ENCODE measurements around the gene PLXNC1. TPM values are rescaled to one million over a fixed set of nuclear protein-coding genes. Genes with fewer than 3 reads are reported as not detected.

PLXNC1 gene
- total RNA-seq, 1 donor from 2014 or later = 8.3 TPM

GRCh38 chr12:94143438-94143837, 4.9 kb upstream of the PLXNC1 start:
- Mint-ChIP-seq H3K27me3 (peaks cover 53% of the 10 kb centered on the region), H3K27ac (no peak overlapping the region), H3K9me3 (no peaks in the 10 kb centered on the region), H3K36me3 (no peaks in the 10 kb centered on the region), H3K4me3 (no peak overlapping the region), H3K4me1 (ENCODE audit: unreplicated experiment) (peaks cover 13% of the 10 kb centered on the region)
- DNase-seq (ENCODE audit: extremely low spot score, unreplicated experiment) = no peak
- TF ChIP-seq, protein P1, sequence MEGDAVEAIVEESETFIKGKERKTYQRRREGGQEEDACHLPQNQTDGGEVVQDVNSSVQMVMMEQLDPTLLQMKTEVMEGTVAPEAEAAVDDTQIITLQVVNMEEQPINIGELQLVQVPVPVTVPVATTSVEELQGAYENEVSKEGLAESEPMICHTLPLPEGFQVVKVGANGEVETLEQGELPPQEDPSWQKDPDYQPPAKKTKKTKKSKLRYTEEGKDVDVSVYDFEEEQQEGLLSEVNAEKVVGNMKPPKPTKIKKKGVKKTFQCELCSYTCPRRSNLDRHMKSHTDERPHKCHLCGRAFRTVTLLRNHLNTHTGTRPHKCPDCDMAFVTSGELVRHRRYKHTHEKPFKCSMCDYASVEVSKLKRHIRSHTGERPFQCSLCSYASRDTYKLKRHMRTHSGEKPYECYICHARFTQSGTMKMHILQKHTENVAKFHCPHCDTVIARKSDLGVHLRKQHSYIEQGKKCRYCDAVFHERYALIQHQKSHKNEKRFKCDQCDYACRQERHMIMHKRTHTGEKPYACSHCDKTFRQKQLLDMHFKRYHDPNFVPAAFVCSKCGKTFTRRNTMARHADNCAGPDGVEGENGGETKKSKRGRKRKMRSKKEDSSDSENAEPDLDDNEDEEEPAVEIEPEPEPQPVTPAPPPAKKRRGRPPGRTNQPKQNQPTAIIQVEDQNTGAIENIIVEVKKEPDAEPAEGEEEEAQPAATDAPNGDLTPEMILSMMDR (conservative IDR thresholded peaks at IDR 0.05) = no peak

GRCh38 chr12:94143951-94144350, 4.4 kb upstream of the PLXNC1 start:
- DNase-seq (ENCODE audit: extremely low spot score, unreplicated experiment) = no peak
- TF ChIP-seq, protein P1 (conservative IDR thresholded peaks at IDR 0.05) = no peak
- Mint-ChIP-seq H3K9me3 (no peaks in the 10 kb centered on the region), H3K36me3 (no peaks in the 10 kb centered on the region), H3K27ac (no peak overlapping the region), H3K4me3 (no peak overlapping the region), H3K4me1 (ENCODE audit: unreplicated experiment) (peaks cover 13% of the 10 kb centered on the region), H3K27me3 (peaks cover 53% of the 10 kb centered on the region)

DNA sequence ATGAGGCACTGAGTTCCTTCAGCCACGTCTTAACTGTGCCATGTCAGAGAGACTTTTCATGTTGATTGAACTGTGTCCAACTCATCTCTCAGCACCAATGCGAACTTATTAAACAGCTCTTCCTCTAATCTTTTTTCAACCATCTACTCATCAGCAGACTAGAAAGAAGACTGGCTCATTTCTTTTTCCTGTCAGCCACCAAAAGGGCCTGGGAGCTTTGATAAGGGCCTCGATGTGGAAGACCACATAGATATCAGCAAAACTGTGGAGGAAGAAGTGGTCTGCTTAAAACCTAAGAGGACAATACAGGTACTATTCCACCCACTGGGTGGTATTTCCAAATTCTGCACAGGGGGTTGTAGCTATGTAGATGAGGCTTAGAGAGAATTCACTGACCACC, 3.6 kb upstream of the PLXNC1 start:
- Mint-ChIP-seq H3K4me1 (ENCODE audit: unreplicated experiment) (peaks cover 13% of the 10 kb centered on the region), H3K9me3 (no peaks in the 10 kb centered on the region), H3K27ac (no peak overlapping the region), H3K36me3 (no peaks in the 10 kb centered on the region), H3K4me3 (no peak overlapping the region), H3K27me3 (peaks cover 55% of the 10 kb centered on the region)
- TF ChIP-seq, protein P1 (conservative IDR thresholded peaks at IDR 0.05) = no peak
- no peak for DNase-seq (ENCODE audit: extremely low spot score, unreplicated experiment)

GRCh38 chr12:94145191-94145983, 3.0 kb upstream of the PLXNC1 start:
- peak overlapping the region; percentile 30 for H3K4me3 Mint-ChIP-seq
- peaks cover 13% of the 10 kb centered on the region for H3K4me1 Mint-ChIP-seq (ENCODE audit: unreplicated experiment)
- peaks cover 61% of the 10 kb centered on the region for H3K27me3 Mint-ChIP-seq
- no peaks in the 10 kb centered on the region for H3K9me3 Mint-ChIP-seq
- TF ChIP-seq, protein P1 (conservative IDR thresholded peaks at IDR 0.05) = peak; percentile 60
- no peaks in the 10 kb centered on the region for H3K36me3 Mint-ChIP-seq
- no peak overlapping the region for H3K27ac Mint-ChIP-seq
- DNase-seq (ENCODE audit: extremely low spot score, unreplicated experiment) = no peak

DNA sequence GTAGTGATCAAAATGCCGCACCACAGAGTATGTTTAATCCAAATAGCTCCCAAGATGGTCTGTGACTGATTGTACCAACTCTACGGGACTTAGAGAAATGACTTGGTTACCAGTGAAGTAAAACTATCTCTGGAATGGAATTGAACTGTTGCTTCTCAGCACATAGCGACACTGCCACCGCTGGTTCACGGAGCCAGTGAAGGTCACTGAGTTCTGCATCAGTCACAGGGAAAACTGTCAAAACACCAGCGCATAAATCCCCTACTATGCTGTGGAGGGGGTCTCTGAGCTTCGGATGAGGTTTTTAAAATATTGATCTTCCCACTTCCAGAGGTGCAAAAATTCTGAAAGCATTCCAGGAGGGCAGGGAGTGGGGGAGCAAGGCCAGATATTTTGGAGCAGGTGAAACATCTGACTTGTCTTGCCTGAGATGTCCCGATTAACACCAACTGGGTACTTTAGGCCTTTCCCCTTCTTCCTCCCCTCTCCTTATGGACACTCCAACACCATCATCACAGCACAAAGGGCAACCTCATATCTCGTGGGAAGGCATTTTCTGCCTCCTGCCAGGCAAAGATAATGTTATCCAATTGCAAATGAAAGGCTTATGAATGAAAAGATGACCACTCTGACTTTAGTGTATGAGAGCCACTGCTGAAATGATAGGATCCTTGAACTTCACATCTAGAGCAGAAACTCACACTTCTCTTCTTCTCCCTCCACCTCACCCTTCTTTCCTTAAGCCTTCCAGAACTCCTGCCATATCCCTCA, 2.0 kb upstream of the PLXNC1 start:
- no peaks in the 10 kb centered on the region for H3K9me3 Mint-ChIP-seq
- H3K27ac Mint-ChIP-seq = no peak overlapping the region
- DNase-seq (ENCODE audit: extremely low spot score, unreplicated experiment) = no peak
- H3K4me1 Mint-ChIP-seq (ENCODE audit: unreplicated experiment) = peaks cover 13% of the 10 kb centered on the region
- TF ChIP-seq, protein P1 (conservative IDR thresholded peaks at IDR 0.05) = no peak
- H3K4me3 Mint-ChIP-seq = peak overlapping the region; percentile 16
- peaks cover 71% of the 10 kb centered on the region for H3K27me3 Mint-ChIP-seq
- no peaks in the 10 kb centered on the region for H3K36me3 Mint-ChIP-seq
